IPS-11a (cell line): ENCODE results near the gene SMYD2.
"Not testable (repeated sequence)": the region's sequence is repeated elsewhere in the genome, so short reads cannot be mapped to it uniquely, and the experiment has no call there.

Source experiments
- H3K4me3 ChIP-seq: one replicate; pipeline ENCODE4 v1.5.1; 2013; ENCODE audit warnings: low read depth, low read length, control low read depth

Gene SMYD2

DNA sequence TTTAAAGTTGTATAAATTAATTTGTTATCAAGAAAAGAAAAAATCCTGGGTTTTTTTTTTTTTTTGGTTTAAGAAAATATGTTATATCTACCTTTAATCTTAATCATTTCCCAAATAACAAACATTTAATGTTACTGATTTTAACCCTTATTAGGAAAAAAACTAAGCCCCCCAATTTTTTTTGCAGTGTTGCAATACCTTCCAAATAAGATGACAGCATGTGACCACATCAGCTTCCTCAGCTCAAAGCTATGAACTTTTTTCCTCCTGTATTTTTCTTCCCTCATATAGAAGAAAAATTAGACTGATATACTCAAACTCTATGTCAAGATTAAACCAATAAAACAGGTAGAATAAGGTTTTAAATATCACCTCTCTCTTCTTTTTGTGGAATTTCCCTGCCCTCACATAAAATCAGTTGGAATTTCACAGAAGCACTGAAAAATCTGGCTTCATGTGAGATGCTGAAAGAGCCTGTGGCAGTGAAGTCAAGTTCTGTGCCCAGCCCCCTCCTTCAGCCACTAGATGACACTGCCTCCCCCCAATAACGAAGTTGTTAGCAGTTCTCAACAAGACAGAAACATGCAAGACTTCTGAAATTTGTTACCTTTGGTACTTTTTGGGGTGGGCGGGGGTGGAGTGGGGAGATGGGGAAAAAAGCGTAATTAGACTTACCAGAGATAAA is 9.6 kb upstream of the SMYD2 start:
- H3K4me3 ChIP-seq: no peak overlapping the region

DNA sequence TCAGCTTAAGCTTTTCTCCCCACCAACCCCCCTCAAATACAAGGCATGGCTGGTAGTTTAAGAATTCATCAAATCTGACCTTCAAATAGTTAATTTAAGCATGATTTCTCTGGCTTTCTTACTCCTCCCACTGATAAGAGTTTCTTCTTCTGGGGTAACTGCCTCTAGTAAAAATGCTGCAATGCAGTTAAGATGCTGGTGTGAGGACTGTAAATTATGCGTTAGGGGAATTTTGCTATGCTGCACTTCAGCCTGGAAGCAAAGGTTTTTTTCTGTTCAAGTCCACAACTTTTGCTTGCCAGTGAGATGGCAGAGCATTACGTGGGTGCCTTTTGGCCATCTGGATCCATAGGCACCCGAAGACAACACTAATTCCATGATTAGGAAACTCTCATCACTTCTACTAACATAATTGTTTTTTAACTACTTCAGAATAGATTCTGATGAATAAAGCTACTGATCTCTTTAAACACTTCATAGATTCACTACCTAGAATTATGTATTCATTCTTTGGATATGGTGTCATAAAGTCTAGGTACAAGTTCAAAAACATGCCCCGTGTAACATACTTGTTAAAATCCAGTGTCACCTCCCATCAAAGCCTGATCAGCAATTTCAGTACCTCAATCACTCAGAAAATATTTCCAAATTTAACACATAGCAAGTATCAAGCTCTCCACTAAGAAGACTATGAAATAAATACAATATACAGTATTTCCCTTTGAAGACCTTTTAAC is 8.8 kb upstream of the SMYD2 start:
- H3K4me3 ChIP-seq: no peak overlapping the region

GRCh38 chr1:214272964-214273533 is 7.9 kb upstream of the SMYD2 start:
- H3K4me3 ChIP-seq: no peak overlapping the region

GRCh38 chr1:214275700-214276099 is 5.3 kb upstream of the SMYD2 start:
- H3K4me3 ChIP-seq: not testable (repeated sequence)

GRCh38 chr1:214276786-214277185 is 4.2 kb upstream of the SMYD2 start:
- H3K4me3 ChIP-seq: no peak overlapping the region

DNA sequence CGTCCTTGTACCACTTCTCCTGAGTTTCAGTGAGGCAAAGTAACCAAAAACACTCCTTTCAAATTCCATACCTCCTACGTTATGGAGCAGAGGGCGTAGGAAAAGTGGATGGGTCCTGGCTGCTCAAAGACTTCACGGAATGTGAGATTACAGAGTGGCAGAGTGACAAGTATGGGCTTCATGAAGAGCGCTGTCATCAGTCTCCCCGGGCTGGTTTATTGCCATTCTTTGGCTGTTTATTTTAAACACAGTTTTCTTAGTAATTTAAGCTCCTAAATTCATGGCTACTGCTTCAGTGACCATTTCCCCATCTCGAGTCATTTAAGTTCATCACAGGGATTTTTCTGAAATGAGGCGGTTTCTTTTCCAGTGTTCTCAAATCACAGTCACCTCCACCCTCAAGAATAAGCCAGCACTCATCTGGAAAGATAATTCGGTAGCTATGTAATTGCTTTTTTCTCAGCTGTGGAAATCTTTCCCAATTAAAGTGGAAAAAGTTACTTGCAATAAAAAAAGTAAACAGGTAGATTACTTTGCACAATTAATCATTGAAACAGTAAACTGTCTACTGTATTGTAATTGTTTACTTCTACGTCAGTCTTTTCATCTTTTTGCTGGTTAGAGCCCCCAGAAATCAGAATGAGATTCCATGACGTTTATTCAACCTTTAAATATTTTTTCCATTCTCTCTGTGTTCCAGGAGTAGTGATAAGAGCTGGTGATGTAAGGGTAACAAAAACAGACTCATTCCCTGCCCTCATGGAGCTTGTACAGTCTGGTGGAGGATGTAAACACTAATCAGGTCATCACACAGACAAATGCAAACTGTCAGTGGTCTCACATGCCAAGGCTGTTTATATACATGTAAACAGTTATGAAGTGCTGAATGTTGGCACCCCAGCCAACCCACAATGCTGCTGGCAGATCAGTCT is 3.0 kb upstream of the SMYD2 start:
- no peak overlapping the region for H3K4me3 ChIP-seq

- H3K4me3 ChIP-seq: peak overlapping the region; percentile 73
Measured at GRCh38 chr1:214280386-214281020, 456 bp upstream of the SMYD2 start.

DNA sequence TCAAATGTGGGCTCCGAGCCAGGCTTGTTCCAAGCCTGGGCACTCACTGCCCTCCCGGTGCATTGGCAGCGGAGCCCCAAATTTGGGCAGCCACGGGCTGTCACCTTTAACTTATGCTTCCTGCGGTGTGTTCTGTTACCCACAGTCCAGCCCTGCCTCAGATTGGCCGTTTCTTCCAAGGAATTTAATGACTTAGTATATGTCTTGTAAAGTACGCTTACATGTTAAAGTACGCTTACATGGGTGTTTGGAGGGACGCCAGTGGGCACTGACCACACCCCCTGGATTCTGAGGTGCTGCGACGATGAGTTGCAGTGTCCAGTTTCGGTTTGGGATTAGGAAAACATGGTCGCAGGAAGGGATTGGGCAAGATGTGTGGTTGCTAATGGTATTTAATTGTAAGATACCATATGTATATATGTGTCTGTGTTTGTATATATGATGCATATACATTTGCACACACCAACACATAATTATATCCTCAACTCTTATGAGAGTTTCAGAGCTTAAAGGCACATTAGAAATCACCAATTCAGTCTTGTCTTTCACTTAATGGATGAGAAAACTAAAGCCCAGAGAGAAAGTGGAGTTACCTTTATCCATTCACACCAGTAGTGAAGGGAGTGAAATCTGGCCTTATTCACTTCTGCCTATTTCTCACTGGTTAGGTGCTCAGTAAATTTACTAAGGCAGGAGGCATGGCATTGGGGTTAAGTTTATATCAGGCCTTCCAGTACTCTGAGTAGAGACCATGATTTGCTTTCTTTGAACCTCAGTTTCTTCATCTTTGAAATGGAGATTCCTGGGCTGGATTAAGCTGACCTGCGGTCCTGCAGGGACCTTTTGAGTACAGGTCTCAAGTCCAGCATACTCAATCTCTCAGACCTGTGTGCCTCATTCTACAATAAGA is 1.0 kb downstream of the SMYD2 start:
- peak overlapping the region; percentile 73 for H3K4me3 ChIP-seq

DNA sequence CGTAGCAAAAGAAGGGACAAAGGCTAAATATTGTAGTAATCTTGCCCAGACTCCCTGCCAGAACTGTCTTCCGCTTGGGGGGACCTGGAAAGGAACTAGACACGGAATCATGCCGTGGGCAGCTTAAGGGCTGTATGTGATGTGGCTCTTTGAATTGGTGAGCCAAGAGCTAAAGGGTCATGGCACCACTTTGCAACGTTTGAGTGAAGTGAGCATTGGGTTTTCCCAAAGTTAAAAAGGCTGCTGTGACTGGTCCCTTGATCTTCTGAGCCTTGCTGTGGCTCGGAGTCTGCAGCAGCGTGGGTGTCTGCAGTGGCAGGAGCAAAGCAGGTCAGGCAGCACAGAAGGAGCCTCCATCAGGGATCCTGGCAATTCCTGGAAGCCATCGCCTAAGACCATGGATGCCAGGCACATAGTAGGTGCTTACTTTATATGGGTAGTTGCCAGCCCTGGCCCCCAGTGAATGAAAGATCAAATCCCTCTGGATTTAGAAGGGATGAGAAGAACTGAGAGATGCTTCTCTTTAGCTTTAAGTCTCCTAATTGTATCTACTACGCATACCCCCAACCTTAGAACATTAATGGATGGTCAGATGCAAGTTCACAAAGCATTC is 1.8 kb downstream of the SMYD2 start:
- H3K4me3 ChIP-seq: no peak overlapping the region

DNA sequence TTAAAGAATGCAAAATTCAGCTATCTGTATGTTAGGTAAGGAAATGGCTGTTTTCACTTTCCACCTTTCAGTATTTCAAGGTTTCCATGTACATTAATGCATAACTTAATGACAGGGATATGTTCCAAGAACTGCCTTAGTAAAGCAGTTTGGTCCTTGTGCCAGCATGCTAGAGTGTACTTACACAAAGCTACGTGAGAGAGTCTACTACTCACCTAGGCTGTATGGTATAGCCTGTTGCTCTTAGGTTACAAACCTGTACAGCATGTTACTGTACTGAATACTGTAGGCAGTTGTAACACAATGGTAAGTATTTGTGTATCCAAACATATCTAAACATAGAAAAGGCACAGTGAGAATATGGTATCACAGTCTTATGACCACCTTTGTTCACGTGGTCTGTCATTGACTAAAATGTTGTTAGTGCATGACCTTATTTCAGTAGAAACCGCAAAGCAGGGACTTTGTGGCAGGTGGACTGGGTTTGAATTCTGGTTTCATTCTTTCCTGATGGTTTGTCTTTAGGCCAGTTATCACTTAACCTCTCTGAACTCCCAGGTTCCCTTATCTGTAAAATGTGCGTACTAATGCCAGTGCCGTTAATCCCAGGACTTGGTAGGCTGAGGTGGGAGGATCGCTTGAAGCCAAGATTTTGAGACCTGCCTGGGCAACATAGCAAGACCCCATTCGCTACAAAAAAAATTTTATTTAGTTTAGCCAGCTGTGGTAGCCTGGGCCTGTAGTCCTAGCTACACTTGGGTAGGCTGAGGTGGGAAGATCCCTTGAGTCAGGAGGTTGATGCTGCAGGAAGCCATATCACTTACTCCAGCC is 4.9 kb downstream of the SMYD2 start:
- H3K4me3 ChIP-seq: no peak overlapping the region

DNA sequence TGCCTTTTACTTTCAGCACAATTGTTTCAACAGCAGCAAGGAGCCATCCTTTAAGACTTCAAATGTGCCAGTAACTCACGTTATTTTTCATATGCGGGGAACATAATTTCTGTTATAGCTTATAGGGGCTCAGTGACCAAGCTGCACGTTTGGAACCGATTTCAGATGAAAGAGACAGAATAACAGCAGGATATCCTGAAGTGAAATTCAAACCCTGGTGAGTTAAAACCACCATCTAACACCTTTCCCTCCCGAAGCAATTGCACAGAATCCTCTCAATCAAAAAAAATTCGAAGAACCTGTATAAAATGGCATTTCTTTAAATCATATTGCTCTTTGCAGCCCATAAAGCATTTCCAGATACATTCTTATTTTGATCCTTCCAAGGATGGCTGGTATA is 6.9 kb downstream of the SMYD2 start:
- no peak overlapping the region for H3K4me3 ChIP-seq

DNA sequence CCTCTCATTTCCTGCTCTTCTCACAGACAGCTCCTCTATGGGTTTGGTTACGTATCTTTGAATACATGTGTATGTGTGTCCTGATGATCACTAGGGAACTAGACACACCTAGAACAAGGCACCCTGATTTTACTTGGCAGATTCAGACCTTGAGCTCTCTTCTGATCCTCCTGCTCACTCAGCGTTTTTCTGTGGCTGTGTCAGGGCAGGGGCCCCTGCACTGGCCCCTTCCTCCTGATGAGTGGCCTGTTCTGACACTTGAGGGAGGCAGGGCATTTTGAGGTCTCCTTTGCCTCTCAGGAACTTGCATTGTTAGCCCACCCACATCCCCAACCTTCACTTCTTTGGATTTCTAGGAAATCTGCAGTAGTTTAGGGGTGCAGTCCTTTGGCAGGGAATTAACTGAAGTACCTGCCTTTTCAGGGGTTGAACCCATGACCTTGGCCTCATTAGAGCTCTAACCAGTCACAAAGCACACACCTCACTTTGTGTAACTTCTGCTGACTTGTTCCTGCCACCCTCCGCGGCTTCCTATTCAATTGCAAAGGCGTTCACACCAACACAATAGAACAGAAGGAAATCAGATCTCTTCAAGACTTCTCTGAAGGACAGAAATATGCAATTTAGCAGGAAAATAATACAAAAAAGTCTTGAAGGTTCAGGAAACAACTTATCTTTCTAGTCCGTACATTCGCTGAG is 8.8 kb downstream of the SMYD2 start:
- H3K4me3 ChIP-seq: no peak overlapping the region

DNA sequence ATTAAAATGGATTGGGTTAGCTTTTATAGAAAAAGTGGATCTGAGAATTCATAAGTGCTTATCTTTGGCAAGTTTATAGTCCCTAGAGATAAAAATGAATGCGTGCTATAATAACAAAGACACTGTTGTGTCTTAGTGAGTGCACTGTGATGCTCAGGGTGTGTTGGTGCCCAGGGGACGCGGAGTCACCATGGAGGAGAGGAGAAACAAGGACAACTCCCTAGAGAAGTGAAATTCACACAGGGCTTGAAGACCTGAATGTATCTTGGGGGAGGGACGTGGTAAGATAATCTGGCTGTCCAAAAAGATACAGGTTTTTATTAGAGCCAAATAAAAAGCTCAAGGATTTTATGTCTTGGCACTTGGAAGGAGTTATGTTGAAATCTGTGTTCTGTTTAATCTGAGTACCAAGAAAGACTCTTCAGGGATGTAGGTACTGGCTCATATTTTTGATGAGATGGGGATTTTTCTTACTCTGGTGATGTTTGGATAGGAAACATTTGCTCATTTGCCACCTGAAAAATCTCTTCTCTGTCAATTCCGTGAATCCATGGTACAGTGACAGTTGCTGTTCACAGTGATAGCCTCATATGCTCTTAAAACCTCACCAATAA is 9.6 kb downstream of the SMYD2 start:
- no peak overlapping the region for H3K4me3 ChIP-seq

- no peak overlapping the region for H3K4me3 ChIP-seq
Measured at GRCh38 chr1:214292322-214292721, 11.4 kb downstream of the SMYD2 start.

GRCh38 chr1:214295934-214296333 is 15.0 kb downstream of the SMYD2 start:
- no peak overlapping the region for H3K4me3 ChIP-seq

- no peak overlapping the region for H3K4me3 ChIP-seq
Measured at GRCh38 chr1:214296860-214297745, 16.1 kb downstream of the SMYD2 start.
